ENCODE data around the gene MAD1L1.

MAD1L1 gene

DNA sequence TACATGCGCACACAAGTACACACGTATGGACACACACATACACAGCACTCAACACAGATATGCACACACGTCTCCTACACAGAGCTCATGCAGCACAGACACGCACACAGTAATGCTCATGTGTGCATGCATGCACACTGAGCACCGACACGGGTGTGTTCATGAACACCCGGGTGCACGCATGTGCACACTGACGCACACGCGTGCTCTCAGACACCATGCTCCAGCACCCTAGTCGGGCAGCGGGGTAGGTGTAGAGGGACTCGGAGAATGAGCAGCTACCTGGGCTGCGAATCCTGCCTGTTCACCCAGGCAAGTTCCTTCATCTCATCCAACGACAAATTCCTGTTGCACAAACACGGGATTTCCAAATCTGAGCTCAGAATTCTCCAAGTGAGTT is 184.7 kb downstream of the MAD1L1 start:
- no peak for TF ChIP-seq EZH2phosphoT487 (IDR thresholded peaks at IDR 0.05; ENCODE audit: borderline replicate concordance, low read length)
- TF ChIP-seq, protein P1, sequence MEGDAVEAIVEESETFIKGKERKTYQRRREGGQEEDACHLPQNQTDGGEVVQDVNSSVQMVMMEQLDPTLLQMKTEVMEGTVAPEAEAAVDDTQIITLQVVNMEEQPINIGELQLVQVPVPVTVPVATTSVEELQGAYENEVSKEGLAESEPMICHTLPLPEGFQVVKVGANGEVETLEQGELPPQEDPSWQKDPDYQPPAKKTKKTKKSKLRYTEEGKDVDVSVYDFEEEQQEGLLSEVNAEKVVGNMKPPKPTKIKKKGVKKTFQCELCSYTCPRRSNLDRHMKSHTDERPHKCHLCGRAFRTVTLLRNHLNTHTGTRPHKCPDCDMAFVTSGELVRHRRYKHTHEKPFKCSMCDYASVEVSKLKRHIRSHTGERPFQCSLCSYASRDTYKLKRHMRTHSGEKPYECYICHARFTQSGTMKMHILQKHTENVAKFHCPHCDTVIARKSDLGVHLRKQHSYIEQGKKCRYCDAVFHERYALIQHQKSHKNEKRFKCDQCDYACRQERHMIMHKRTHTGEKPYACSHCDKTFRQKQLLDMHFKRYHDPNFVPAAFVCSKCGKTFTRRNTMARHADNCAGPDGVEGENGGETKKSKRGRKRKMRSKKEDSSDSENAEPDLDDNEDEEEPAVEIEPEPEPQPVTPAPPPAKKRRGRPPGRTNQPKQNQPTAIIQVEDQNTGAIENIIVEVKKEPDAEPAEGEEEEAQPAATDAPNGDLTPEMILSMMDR (IDR thresholded peaks at IDR 0.05; ENCODE audit: low read depth, low read length, poor library complexity, severe bottlenecking): no peak
- Histone ChIP-seq H3K9me2 (replicated peaks; ENCODE audit: control insufficient read depth, low read length) (no peaks in the 10 kb centered on the region), H3K79me2 (ENCODE audit: control insufficient read depth, low read length) (no peaks in the 10 kb centered on the region), H3K36me3 (ENCODE audit: control insufficient read depth, low read length) (no peaks in the 10 kb centered on the region), H3K4me3 (ENCODE audit: low read length) (no peak overlapping the region), H4K20me1 (ENCODE audit: control insufficient read depth, insufficient read depth, low read depth, low read length) (no peaks in the 10 kb centered on the region), H3K27ac (ENCODE audit: low read depth, low read length) (no peak overlapping the region), H3K9me3 (ENCODE audit: control insufficient read depth, insufficient read depth, low read length) (no peaks in the 10 kb centered on the region), H3K27me3 (ENCODE audit: control insufficient read depth, low read length) (no peaks in the 10 kb centered on the region), H3K4me2 (ENCODE audit: low read length) (no peak overlapping the region), H3F3A (ENCODE audit: control insufficient read depth, insufficient read depth) (no peaks in the 10 kb centered on the region), H3K4me1 (ENCODE audit: control insufficient read depth, low read length) (no peaks in the 10 kb centered on the region)

DNA sequence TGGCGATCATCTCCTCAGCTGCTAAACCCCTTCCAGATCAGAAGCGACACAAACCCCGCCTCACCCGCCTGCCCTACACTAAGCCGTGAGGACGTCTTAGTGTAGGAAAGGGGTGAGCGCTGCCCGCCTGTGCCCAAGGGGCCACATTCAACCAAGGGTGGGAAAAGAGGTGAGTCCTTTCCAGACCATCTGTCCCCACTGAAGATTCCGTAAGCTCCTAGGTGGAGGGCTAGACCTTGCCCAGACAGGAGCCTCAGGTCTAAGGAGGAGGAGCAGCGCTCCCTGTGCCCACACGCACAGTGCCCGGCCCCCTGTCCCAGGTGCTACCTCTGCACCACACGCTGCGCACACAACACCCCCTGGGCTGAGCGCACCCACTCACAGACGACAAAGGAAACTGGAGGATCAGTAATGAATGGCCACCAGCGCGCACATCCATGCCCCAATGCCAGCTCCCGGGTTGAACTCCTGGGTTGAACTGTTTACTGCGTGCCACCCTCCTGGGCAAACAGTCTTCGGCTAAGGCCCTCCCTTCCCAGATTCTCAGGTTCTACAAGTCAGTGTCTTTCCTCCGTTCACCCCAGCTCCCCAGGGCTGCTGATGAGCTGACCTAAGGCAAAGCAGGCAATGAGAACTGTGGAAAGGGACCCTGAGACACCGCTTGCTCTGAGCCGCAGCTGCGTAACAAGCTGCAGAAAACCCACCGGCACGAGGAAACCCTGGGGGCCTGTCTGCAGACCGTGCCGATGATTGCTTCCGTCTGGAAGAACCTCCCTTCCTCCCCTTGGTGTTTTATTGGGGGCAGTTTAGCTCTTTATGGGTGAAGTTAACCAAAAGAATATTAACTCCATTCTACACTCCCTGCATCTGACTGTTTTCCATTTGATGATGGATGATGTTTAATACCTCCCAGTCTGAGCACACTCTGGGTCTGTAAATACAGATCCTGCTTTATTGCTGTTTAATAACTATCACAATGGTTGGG is 185.9 kb downstream of the MAD1L1 start:
- no peaks in the 10 kb centered on the region for H3K79me2 ChIP-seq (ENCODE audit: control insufficient read depth, low read length)
- no peak overlapping the region for H3K27ac ChIP-seq (ENCODE audit: low read depth, low read length)
- no peaks in the 10 kb centered on the region for H4K20me1 ChIP-seq (ENCODE audit: control insufficient read depth, insufficient read depth, low read depth, low read length)
- no peaks in the 10 kb centered on the region for H3K9me3 ChIP-seq (ENCODE audit: control insufficient read depth, insufficient read depth, low read length)
- TF ChIP-seq, protein P1 (IDR thresholded peaks at IDR 0.05; ENCODE audit: low read depth, low read length, poor library complexity, severe bottlenecking): no peak
- TF ChIP-seq EZH2phosphoT487 (IDR thresholded peaks at IDR 0.05; ENCODE audit: borderline replicate concordance, low read length): no peak
- H3K4me3 ChIP-seq (ENCODE audit: low read length): no peak overlapping the region
- H3K4me2 ChIP-seq (ENCODE audit: low read length): no peak overlapping the region
- peaks cover 4% of the 10 kb centered on the region for H3K4me1 ChIP-seq (ENCODE audit: control insufficient read depth, low read length)
- no peaks in the 10 kb centered on the region for H3K9me2 ChIP-seq (replicated peaks; ENCODE audit: control insufficient read depth, low read length)
- H3K27me3 ChIP-seq (ENCODE audit: control insufficient read depth, low read length): no peaks in the 10 kb centered on the region
- no peaks in the 10 kb centered on the region for H3F3A ChIP-seq (ENCODE audit: control insufficient read depth, insufficient read depth)
- H3K36me3 ChIP-seq (ENCODE audit: control insufficient read depth, low read length): peaks cover 6% of the 10 kb centered on the region; the same call in 1 of the 2 replicates

DNA sequence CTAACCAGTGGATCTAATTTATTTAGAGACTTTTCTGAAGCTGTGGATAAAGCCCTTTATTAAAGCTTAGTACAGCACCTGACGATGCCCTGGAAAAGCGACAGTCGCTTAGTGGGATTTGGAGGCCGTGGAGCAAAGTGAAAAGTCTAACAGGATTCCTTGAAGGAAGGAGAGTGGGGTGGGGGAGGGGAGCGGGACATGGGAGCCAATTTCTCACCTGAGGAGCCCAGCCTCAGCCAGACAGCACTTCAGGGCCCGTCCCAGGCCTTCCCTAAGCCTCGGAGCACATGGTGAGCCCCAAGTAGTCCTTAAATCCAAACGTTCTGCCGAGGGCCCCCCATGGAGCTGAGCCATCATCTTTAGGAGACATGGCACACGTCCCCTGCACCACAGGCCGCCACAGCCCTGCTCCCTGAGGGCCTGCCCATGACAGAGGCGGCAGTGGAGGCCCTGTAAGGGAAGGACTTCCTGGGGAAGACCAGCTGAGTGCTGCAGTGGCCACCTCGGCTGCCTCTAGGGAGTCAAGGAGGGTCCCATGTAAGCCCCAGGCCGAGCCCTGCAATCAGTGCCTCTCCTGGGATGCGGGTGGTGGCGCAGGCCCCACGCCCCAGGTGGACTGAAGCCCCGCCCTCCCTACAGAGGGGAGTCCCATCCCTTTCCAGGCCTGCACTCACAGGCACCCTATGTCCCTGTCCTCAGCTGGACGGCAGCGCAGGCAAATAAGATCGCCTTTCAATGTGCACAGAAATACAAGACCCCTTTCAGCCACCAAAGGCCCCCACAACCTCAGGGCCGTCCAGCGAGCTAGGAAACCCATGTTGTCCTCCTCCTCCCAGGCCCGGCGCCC is 187.0 kb downstream of the MAD1L1 start:
- H4K20me1 ChIP-seq (ENCODE audit: control insufficient read depth, insufficient read depth, low read depth, low read length): no peaks in the 10 kb centered on the region
- no peak overlapping the region for H3K4me3 ChIP-seq (ENCODE audit: low read length)
- no peaks in the 10 kb centered on the region for H3K9me2 ChIP-seq (replicated peaks; ENCODE audit: control insufficient read depth, low read length)
- H3K4me1 ChIP-seq (ENCODE audit: control insufficient read depth, low read length): peaks cover 15% of the 10 kb centered on the region
- H3K4me2 ChIP-seq (ENCODE audit: low read length): no peak overlapping the region
- no peaks in the 10 kb centered on the region for H3F3A ChIP-seq (ENCODE audit: control insufficient read depth, insufficient read depth)
- H3K27me3 ChIP-seq (ENCODE audit: control insufficient read depth, low read length): no peaks in the 10 kb centered on the region
- no peaks in the 10 kb centered on the region for H3K79me2 ChIP-seq (ENCODE audit: control insufficient read depth, low read length)
- H3K27ac ChIP-seq (ENCODE audit: low read depth, low read length): no peak overlapping the region
- TF ChIP-seq, protein P1 (IDR thresholded peaks at IDR 0.05; ENCODE audit: low read depth, low read length, poor library complexity, severe bottlenecking): no peak
- TF ChIP-seq EZH2phosphoT487 (IDR thresholded peaks at IDR 0.05; ENCODE audit: borderline replicate concordance, low read length): no peak
- H3K9me3 ChIP-seq (ENCODE audit: control insufficient read depth, insufficient read depth, low read length): no peaks in the 10 kb centered on the region
- H3K36me3 ChIP-seq (ENCODE audit: control insufficient read depth, low read length): peaks cover 6% of the 10 kb centered on the region; the same call in 1 of the 2 replicates
